Uterus (tissue), 2 donors: ENCODE results near the gene SLC25A15.

Source experiments
- CTCF ChIP-seq, 4 experiments: fragments of 200-600 bp in 2 of 4; fragments of 450-650 bp in 2 of 4; sonication (generic) in 2 of 4; IDR thresholded peaks; one replicate each; pipeline ENCODE4 v1.5.1; 2016 to 2019; ENCODE audit warnings: antibody characterized with exemption in 4 of 4, mild to moderate bottlenecking in 2 of 4, moderate library complexity in 1 of 4
- POLR2A ChIP-seq, 2 donors: fragments of 450-650 bp; IDR thresholded peaks; one replicate each; pipeline ENCODE4 v1.6.1; 2016; ENCODE audit warnings: antibody characterized with exemption in 2 of 2, mild to moderate bottlenecking in 1 of 2, moderate library complexity in 1 of 2

- TF ChIP-seq CTCF (IDR thresholded peaks at IDR 0.05) (no peak), POLR2A (IDR thresholded peaks at IDR 0.05) (no peak)
These were observed 16.8 kb downstream of the SLC25A15 start for GRCh38 chr13:40806241-40806640.
